Kidney epithelial cell (primary cell): ENCODE results near the gene DPPA2. TPM values are rescaled to one million over a fixed set of nuclear protein-coding genes. Genes with fewer than 3 reads are reported as not detected.

ENCODE experiments used
- DNase-seq: peaks from one replicate; pipeline ENCODE4 v3.0.0-alpha.2; 2010; ENCODE audit warnings: low read depth
- H3K27me3 ChIP-seq: 2 replicates; pipeline ENCODE4 v1.6.0; 2011; ENCODE audit warnings: low read length; ENCODE audit not compliant: control insufficient read depth, insufficient read depth
- H3K36me3 ChIP-seq: 2 replicates; pipeline ENCODE4 v1.5.1; 2011; ENCODE audit warnings: low read length; ENCODE audit not compliant: control insufficient read depth, insufficient read depth
- H3K4me3 ChIP-seq: 2 replicates; pipeline ENCODE4 v1.5.1; 2011; ENCODE audit warnings: low read depth, mild to moderate bottlenecking, control low read depth, low read length
- CTCF ChIP-seq: IDR thresholded peaks from 2 replicates; pipeline ENCODE4 v1.5.1; 2011; ENCODE audit warnings: mild to moderate bottlenecking, moderate library complexity, low read length, control low read depth, inconsistent platforms; ENCODE audit not compliant: insufficient read depth, poor library complexity, severe bottlenecking
- total RNA-seq: library from RNA; depleted of rRNA; stranded (reverse); fragments of >200 nt; gene quantifications from 2 replicates; pipeline ENCODE4 v1.2.3, GENCODE V29; 2015

DPPA2 gene
- total RNA-seq, 1 donor from 2014 or later: not detected

DNA sequence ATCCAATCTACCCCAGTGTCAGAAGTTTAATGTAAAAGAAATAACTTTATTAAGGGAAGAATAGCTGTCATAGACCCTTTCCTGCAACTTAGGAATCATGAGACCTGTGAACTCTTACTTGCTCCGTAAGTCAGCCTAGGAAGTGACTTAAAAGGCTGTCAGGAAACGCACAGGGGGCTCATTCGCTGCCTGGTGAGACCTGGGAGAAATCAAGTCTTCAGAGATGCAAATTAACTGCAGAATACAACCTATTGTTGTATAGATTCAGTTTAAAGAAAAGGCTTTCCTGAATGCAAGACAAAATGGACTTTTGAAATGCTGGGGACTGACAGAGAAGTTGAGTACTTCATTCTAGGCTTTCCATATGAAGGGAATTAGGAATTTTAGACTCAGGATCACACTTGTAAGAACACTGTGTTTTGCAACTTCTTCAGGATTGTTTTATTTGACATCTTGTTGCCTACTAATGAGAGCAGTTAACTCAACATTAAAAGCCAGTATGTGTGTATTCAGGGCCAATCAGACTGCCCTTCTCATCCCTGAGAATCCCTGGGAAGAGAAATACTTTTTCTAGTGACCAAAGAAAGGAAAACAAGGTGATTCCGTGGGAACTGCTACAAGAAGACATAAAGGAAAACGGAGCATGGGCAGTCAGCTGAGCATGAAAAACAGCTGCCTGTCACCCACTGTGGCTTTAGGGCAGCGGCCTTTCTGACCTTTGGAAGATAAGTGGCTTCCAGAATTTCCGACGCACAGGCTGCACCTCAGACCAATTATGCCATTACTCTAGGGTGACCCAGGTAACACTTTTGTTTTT, 39.5 kb upstream of the DPPA2 start:
- no peak for TF ChIP-seq CTCF
- DNase-seq: peak; percentile 19
- no peaks in the 10 kb centered on the region for H3K36me3 ChIP-seq
- H3K27me3 ChIP-seq: no peaks in the 10 kb centered on the region
- no peak overlapping the region for H3K4me3 ChIP-seq

GRCh38 chr3:109353057-109353456, 36.7 kb upstream of the DPPA2 start:
- no peak for TF ChIP-seq CTCF
- no peaks in the 10 kb centered on the region for H3K36me3 ChIP-seq
- H3K27me3 ChIP-seq: no peaks in the 10 kb centered on the region
- no peak overlapping the region for H3K4me3 ChIP-seq
- DNase-seq: no peak

- no peak for TF ChIP-seq CTCF
- DNase-seq: no peak
- no peaks in the 10 kb centered on the region for H3K27me3 ChIP-seq
Observed at GRCh38 chr3:109351231-109351630, 34.9 kb upstream of the DPPA2 start.

DNA sequence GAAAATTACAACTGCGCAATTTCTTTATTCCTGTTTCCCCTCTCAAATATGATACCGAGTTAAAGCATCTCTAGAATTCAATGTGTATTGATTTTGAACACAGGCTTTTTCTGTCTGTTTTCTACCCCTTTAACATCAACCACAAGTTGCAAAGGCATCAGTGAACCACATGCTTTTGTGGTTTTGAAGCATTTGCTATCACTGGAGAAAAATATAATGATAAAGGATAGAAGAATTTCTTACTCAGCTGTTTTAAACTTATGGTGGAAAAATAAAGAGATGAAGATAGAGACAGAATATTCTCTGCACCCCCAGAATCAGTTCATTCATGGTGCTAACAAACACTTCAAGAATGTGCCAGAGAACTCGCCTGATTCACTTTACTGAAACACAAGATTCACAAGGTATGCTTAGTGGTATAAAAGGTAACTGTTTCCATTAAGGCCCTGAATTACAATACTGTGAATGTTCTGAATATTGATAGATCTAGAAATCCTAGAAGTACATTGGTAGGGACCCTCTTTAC, 30.5 kb upstream of the DPPA2 start:
- no peaks in the 10 kb centered on the region for H3K36me3 ChIP-seq
- no peaks in the 10 kb centered on the region for H3K27me3 ChIP-seq
- no peak overlapping the region for H3K4me3 ChIP-seq
- no peak for TF ChIP-seq CTCF
- no peak for DNase-seq

More at GRCh38 chr3:109351231-109351630, 34.9 kb upstream of the DPPA2 start:
- Histone ChIP-seq H3K4me3 (no peak overlapping the region), H3K36me3 (no peaks in the 10 kb centered on the region)

DNA sequence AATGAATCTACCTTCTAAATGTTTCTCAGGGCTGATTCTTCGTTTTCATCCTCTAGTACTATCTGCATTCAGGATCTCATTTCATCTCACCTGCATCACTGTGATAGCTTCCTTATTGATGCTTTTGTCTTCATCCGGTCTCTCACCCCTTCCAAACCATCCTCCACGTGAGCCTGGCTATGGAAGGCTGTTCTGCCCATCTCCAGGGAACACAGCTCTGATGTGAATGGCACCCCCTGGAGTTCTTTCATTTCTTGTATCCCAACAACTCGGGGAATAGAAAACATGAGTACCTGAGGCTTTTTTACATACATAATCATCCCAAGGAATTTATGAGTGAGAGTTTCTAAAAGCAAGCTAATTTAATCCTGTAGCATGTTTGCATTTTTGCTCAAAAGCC, 29.8 kb upstream of the DPPA2 start:
- no peak for TF ChIP-seq CTCF
- Histone ChIP-seq H3K27me3 (no peaks in the 10 kb centered on the region), H3K4me3 (no peak overlapping the region), H3K36me3 (no peaks in the 10 kb centered on the region)
- DNase-seq: no peak
